DND-41 (cell line): Measurements from ENCODE around the gene METTL6.
"Not testable (repeated sequence)": the region's sequence is repeated elsewhere in the genome, so short reads cannot be mapped to it uniquely, and the experiment has no call there.

ENCODE experiments used
- EZH2 ChIP-seq: IDR thresholded peaks from 3 replicates; pipeline ENCODE4 v1.6.1; 2012; ENCODE audit warnings: borderline replicate concordance, low read depth, mild to moderate bottlenecking, moderate library complexity, low read length, inconsistent platforms; ENCODE audit not compliant: severe bottlenecking
- TF ChIP-seq, protein P1 (sequence below): IDR thresholded peaks from 2 replicates; pipeline ENCODE4 v1.5.1; 2012; ENCODE audit warnings: borderline replicate concordance, low read length, moderate library complexity, mild to moderate bottlenecking; ENCODE audit not compliant: poor library complexity, severe bottlenecking; ENCODE audit errors: extremely low read depth

GRCh38 chr3:15410966-15411365 is 16.4 kb downstream of the METTL6 start:
- TF ChIP-seq, protein P1, sequence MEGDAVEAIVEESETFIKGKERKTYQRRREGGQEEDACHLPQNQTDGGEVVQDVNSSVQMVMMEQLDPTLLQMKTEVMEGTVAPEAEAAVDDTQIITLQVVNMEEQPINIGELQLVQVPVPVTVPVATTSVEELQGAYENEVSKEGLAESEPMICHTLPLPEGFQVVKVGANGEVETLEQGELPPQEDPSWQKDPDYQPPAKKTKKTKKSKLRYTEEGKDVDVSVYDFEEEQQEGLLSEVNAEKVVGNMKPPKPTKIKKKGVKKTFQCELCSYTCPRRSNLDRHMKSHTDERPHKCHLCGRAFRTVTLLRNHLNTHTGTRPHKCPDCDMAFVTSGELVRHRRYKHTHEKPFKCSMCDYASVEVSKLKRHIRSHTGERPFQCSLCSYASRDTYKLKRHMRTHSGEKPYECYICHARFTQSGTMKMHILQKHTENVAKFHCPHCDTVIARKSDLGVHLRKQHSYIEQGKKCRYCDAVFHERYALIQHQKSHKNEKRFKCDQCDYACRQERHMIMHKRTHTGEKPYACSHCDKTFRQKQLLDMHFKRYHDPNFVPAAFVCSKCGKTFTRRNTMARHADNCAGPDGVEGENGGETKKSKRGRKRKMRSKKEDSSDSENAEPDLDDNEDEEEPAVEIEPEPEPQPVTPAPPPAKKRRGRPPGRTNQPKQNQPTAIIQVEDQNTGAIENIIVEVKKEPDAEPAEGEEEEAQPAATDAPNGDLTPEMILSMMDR: not testable (repeated sequence)
- TF ChIP-seq EZH2: not testable (repeated sequence)
